SU-DHL-6 (cell line): ENCODE data around the gene IVNS1ABP.

Source experiments
- H2AFZ ChIP-seq: fragments of 200-600 bp; sonication (generic); 2 replicates; pipeline ENCODE4 v1.6.1; 2014; ENCODE audit warnings: low read depth, mild to moderate bottlenecking, moderate library complexity, mixed read lengths, antibody characterized with exemption, low read length; ENCODE audit not compliant: severe bottlenecking
- H3F3A ChIP-seq: fragments of 200-600 bp; shearing (Covaris generic); 2 replicates; pipeline ENCODE4 v1.6.0; 2016; ENCODE audit warnings: antibody characterized with exemption, mild to moderate bottlenecking; ENCODE audit not compliant: insufficient read depth
- H3K27ac ChIP-seq: fragments of 200-600 bp; sonication (generic); 2 replicates; pipeline ENCODE4 v1.5.1; 2016; ENCODE audit warnings: low read depth, mild to moderate bottlenecking, low read length, moderate library complexity, mixed read lengths
- H3K27me3 ChIP-seq: fragments of 200-600 bp; sonication (generic), shearing (Covaris generic); 2 replicates; pipeline ENCODE4 v1.6.0; 2014; ENCODE audit warnings: mild to moderate bottlenecking, low read length
- H3K36me3 ChIP-seq: fragments of 200-600 bp; sonication (generic); 2 replicates; pipeline ENCODE4 v1.6.1; 2014; ENCODE audit warnings: mild to moderate bottlenecking, low read length, mixed read lengths
- H3K4me2 ChIP-seq: fragments of 300-600, 200-600 bp; shearing (Covaris generic), sonication (generic); 2 replicates; pipeline ENCODE4 v1.6.0; 2014; ENCODE audit warnings: low read length, low read depth, mild to moderate bottlenecking; ENCODE audit not compliant: poor library complexity, severe bottlenecking
- H3K4me3 ChIP-seq: fragments of 200-600 bp; sonication (generic); 2 replicates; pipeline ENCODE4 v1.5.1; 2014; ENCODE audit warnings: antibody characterized with exemption, low read length, mild to moderate bottlenecking, mixed read lengths; ENCODE audit not compliant: insufficient read depth, poor library complexity, severe bottlenecking
- H3K79me2 ChIP-seq: fragments of 200-600 bp; sonication (generic); 2 replicates; pipeline ENCODE4 v1.6.1; 2014; ENCODE audit warnings: mild to moderate bottlenecking, low read length, moderate library complexity; ENCODE audit not compliant: insufficient read depth
- H3K9ac ChIP-seq: fragments of 200-600 bp; sonication (generic); 2 replicates; pipeline ENCODE4 v1.7.0; 2014; ENCODE audit warnings: mild to moderate bottlenecking, low read length
- H3K9me2 ChIP-seq: fragments of 200-600 bp; sonication (generic); replicated peaks from 2 replicates; pipeline ENCODE4 v1.6.1; 2014; ENCODE audit warnings: low read length; ENCODE audit not compliant: insufficient read depth
- H3K9me3 ChIP-seq: fragments of 200-600 bp; sonication (generic); 2 replicates; pipeline ENCODE4 v1.6.1; 2014; ENCODE audit warnings: low read length, mixed read lengths; ENCODE audit not compliant: insufficient read depth
- H4K20me1 ChIP-seq: fragments of 200-600 bp; sonication (generic); 2 replicates; pipeline ENCODE4 v1.6.1; 2014; ENCODE audit warnings: low read depth, mild to moderate bottlenecking, antibody characterized with exemption, low read length, moderate library complexity, mixed read lengths
- CTCF ChIP-seq: fragments of 200-600 bp; sonication (generic); IDR thresholded peaks from one replicate; pipeline ENCODE4 v1.5.1; 2017; ENCODE audit warnings: antibody characterized with exemption, mild to moderate bottlenecking, low read length, moderate library complexity; ENCODE audit not compliant: insufficient read depth, poor library complexity, severe bottlenecking
- EZH2phosphoT487 ChIP-seq: fragments of 200-600 bp; sonication (generic), shearing (Covaris generic); conservative IDR thresholded peaks from 2 replicates; pipeline ENCODE4 v1.6.1; 2018; ENCODE audit warnings: mild to moderate bottlenecking, antibody characterized with exemption, low read length, moderate library complexity, mixed read lengths

IVNS1ABP gene

GRCh38 chr1:185305419-185305818 lies 11.6 kb downstream of the IVNS1ABP start:
- Histone ChIP-seq H3K79me2 (peaks cover 25% of the 10 kb centered on the region), H3K4me2 (no peak overlapping the region), H4K20me1 (peaks cover 21% of the 10 kb centered on the region), H3K4me3 (no peak overlapping the region), H2AFZ (no peak overlapping the region), H3K9me3 (no peaks in the 10 kb centered on the region), H3K27me3 (no peaks in the 10 kb centered on the region), H3K36me3 (peaks cover 94% of the 10 kb centered on the region), H3K9ac (no peak overlapping the region), H3K9me2 (no peaks in the 10 kb centered on the region), H3F3A (no peaks in the 10 kb centered on the region), H3K27ac (no peak overlapping the region)
- TF ChIP-seq CTCF (no peak), EZH2phosphoT487 (no peak)

- no peaks in the 10 kb centered on the region for H3K9me2 ChIP-seq
- no peak overlapping the region for H3K4me2 ChIP-seq
- H4K20me1 ChIP-seq, result peaks cover 5% of the 10 kb centered on the region; the same call in 1 of the 2 replicates
- H3K4me3 ChIP-seq, result no peak overlapping the region
- no peak overlapping the region for H3K27ac ChIP-seq
- H3F3A ChIP-seq, result peaks cover 6% of the 10 kb centered on the region; the same call in 1 of the 2 replicates
- TF ChIP-seq EZH2phosphoT487 (no peak), CTCF (no peak)
- H3K27me3 ChIP-seq, result no peaks in the 10 kb centered on the region
- peaks cover 97% of the 10 kb centered on the region for H3K36me3 ChIP-seq
- no peaks in the 10 kb centered on the region for H3K9me3 ChIP-seq
- H3K9ac ChIP-seq, result no peak overlapping the region
- no peaks in the 10 kb centered on the region; the same call in 1 of the 2 replicates for H3K79me2 ChIP-seq
- H2AFZ ChIP-seq, result no peak overlapping the region
Measured at GRCh38 chr1:185300152-185300551, 16.9 kb downstream of the IVNS1ABP start.

- Histone ChIP-seq H3K36me3 (peaks cover 80% of the 10 kb centered on the region), H3K9ac (no peak overlapping the region), H2AFZ (no peak overlapping the region)
Measured at GRCh38 chr1:185297982-185298381, 19.1 kb downstream of the IVNS1ABP start.

More at GRCh38 chr1:185297982-185298381, 19.1 kb downstream of the IVNS1ABP start:
- Histone ChIP-seq H3K27ac (no peak overlapping the region), H3K4me3 (no peak overlapping the region), H3K4me2 (no peak overlapping the region), H3K9me2 (no peaks in the 10 kb centered on the region), H3K79me2 (no peaks in the 10 kb centered on the region; the same call in 1 of the 2 replicates), H3K27me3 (no peaks in the 10 kb centered on the region), H3K9me3 (no peaks in the 10 kb centered on the region), H3F3A (peaks cover 6% of the 10 kb centered on the region; the same call in 1 of the 2 replicates), H4K20me1 (peaks cover 5% of the 10 kb centered on the region; the same call in 1 of the 2 replicates)
- TF ChIP-seq CTCF (no peak), EZH2phosphoT487 (no peak)
